NCI-H748 (cell line): ENCODE data around the gene FGFR4.

Experiments
- DNase-seq: peaks from one replicate; lab custom pipeline; 2025; ENCODE audit not compliant: unreplicated experiment; lab: John Stamatoyannopoulos, UW

FGFR4 gene

GRCh38 chr5:177084175-177084574, 2.5 kb upstream of the FGFR4 start:
- no peak for DNase-seq

DNA sequence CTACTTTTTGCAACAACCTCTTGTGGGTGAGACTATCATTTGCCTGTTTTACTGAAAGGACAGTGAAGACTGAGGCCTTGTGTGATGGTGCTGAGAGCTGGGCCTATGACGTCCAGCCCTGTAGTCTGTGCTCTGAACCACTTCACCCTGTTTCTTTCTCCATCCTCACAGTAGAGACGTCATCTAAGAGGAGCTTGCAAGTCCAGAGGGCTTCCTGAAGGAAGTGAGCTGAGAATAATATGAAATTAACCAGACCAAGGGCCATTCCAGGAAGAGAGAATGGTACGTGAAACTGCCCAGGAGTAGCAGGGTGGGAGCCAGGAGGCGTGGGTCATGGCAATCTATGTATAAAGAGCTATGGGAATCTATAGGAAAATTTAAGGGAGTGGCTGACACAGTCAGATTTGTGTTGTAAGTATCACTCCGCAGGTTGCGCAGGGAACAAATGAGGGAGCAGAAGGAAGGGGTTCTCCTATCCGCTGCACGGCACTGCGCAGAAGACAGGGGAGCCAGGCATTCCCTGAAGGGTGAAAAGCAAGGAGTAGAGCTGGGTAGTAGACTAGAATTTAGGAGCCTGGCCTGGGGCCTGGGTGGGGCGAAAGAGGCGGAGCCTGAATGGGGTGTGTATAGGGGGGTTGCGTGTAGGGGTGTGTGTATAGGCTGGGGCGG, 596 bp upstream of the FGFR4 start:
- no peak for DNase-seq

- DNase-seq = peak; percentile 15
Measured at GRCh38 chr5:177087398-177088005, 787 bp downstream of the FGFR4 start.

DNA sequence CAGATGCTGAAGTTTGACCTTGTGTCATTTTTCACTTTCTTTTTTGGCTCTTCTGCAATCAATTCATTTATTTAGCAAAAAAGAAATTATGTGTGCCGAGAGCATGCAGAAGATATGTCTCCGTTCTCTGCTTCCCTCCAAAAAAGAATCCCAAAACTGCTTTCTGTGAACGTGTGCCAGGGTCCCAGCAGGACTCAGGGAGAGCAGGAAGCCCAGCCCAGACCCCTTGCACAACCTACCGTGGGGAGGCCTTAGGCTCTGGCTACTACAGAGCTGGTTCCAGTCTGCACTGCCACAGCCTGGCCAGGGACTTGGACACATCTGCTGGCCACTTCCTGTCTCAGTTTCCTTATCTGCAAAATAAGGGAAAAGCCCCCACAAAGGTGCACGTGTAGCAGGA, 2.4 kb downstream of the FGFR4 start:
- DNase-seq = no peak

- DNase-seq = no peak
Measured at GRCh38 chr5:177089825-177090641, 3.3 kb downstream of the FGFR4 start.

DNA sequence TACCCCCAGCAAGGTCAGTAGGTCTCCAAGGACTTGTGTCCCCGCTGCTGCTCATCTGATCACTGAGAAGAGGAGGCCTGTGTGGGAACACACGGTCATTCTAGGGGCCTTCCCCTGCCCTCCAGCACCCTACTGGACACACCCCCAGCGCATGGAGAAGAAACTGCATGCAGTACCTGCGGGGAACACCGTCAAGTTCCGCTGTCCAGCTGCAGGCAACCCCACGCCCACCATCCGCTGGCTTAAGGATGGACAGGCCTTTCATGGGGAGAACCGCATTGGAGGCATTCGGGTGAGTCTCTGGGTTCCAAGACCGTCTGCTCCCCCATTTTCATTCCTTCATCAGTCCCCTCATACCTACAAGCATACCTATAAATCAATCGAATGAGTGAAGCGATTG, 4.1 kb downstream of the FGFR4 start:
- DNase-seq = no peak

GRCh38 chr5:177091232-177091631, 4.5 kb downstream of the FGFR4 start:
- no peak for DNase-seq

DNA sequence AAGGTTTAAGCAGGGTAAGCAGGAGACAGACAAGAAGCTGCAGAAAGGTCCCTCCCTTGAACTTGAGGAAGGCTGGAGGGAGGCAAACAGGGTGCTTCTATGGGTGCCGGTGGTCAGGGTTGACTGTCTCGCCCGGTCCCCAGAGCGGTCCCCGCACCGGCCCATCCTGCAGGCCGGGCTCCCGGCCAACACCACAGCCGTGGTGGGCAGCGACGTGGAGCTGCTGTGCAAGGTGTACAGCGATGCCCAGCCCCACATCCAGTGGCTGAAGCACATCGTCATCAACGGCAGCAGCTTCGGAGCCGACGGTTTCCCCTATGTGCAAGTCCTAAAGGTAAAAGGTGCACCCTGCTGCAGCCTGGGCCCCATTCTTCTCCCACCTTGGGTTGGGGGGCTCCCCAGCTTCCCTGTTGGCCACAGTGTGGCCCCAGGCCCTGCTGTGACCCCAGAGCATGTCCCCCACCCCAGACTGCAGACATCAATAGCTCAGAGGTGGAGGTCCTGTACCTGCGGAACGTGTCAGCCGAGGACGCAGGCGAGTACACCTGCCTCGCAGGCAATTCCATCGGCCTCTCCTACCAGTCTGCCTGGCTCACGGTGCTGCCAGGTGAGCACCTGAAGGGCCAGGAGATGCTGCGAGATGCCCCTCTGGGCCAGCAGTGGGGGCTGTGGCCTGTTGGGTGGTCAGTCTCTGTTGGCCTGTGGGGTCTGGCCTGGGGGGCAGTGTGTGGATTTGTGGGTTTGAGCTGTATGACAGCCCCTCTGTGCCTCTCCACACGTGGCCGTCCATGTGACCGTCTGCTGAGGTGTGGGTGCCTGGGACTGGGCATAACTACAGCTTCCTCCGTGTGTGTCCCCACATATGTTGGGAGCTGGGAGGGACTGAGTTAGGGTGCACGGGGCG, 5.7 kb downstream of the FGFR4 start:
- DNase-seq = no peak

GRCh38 chr5:177093082-177093712, 6.5 kb downstream of the FGFR4 start:
- no peak for DNase-seq

GRCh38 chr5:177093803-177094202, 7.1 kb downstream of the FGFR4 start:
- DNase-seq = no peak

GRCh38 chr5:177094224-177095087, 7.7 kb downstream of the FGFR4 start:
- no peak for DNase-seq

GRCh38 chr5:177095088-177095669, 8.5 kb downstream of the FGFR4 start:
- no peak for DNase-seq

DNA sequence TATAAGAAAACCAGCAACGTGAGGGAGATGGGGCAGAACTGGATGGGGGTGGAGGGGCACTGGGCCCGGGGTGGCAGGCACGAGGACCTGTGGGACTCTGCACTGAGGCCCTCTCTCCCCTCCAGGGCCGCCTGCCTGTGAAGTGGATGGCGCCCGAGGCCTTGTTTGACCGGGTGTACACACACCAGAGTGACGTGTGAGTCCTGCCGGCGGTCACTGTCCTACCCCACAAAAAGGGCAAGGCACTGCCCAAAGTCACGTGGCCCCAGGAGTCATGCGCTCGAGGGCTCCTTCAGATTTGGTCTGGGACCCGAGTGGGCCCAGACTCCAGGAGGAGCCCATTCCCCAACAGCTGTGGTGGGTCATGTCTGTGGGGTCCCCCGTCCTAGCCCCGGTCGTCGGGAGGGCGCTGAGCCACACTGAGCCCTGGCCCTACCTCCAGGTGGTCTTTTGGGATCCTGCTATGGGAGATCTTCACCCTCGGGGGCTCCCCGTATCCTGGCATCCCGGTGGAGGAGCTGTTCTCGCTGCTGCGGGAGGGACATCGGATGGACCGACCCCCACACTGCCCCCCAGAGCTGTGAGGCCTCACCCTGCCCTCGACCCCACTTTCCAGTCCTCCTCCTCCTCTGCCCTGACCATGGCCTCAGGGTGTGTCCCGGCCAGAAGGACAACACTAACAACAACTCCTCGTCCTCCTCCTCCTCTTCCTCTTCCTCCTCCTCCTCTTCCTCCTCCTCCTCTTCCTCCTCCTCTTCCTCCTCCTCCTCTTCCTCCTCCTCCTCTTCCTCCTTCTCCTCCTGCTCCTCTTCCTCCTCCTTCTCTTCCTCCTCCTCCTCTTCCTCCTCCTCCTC, 9.7 kb downstream of the FGFR4 start:
- DNase-seq = no peak

DNA sequence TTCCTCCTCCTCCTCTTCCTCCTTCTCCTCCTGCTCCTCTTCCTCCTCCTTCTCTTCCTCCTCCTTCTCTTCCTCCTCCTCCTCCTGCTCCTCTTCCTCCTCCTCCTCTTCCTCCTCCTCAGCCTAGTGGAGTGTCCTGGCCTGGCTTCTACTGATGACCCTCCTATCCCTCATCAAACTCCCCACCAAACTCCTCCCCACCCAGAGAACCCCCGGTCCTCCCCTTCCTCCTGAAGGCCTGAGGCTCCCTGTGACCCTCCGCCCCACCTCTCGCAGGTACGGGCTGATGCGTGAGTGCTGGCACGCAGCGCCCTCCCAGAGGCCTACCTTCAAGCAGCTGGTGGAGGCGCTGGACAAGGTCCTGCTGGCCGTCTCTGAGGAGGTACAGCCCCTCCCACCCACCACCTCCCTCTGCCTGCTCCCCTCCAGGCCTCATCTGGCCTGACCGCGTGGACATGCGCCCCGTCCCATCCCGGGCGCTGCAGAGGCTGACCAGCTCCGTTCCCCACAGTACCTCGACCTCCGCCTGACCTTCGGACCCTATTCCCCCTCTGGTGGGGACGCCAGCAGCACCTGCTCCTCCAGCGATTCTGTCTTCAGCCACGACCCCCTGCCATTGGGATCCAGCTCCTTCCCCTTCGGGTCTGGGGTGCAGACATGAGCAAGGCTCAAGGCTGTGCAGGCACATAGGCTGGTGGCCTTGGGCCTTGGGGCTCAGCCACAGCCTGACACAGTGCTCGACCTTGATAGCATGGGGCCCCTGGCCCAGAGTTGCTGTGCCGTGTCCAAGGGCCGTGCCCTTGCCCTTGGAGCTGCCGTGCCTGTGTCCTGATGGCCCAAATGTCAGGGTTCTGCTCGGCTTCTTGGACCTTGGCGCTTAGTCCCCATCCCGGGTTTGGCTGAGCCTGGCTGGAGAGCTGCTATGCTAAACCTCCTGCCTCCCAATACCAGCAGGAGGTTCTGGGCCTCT, 10.6 kb downstream of the FGFR4 start:
- no peak for DNase-seq

GRCh38 chr5:177098120-177098469, 11.4 kb downstream of the FGFR4 start:
- DNase-seq = no peak

GRCh38 chr5:177098470-177099141, 11.9 kb downstream of the FGFR4 start:
- DNase-seq = peak; percentile 21
